Stromal cell of bone marrow (primary cell): Measurements from ENCODE around the gene MYH6.
"Not testable (repeated sequence)": the region's sequence is repeated elsewhere in the genome, so short reads cannot be mapped to it uniquely, and the experiment has no call there.

ENCODE experiments used
- DNase-seq: peaks from one replicate; pipeline ENCODE4 v3.0.0-alpha.2; 2012; ENCODE audit warnings: low read depth

MYH6 gene

DNA sequence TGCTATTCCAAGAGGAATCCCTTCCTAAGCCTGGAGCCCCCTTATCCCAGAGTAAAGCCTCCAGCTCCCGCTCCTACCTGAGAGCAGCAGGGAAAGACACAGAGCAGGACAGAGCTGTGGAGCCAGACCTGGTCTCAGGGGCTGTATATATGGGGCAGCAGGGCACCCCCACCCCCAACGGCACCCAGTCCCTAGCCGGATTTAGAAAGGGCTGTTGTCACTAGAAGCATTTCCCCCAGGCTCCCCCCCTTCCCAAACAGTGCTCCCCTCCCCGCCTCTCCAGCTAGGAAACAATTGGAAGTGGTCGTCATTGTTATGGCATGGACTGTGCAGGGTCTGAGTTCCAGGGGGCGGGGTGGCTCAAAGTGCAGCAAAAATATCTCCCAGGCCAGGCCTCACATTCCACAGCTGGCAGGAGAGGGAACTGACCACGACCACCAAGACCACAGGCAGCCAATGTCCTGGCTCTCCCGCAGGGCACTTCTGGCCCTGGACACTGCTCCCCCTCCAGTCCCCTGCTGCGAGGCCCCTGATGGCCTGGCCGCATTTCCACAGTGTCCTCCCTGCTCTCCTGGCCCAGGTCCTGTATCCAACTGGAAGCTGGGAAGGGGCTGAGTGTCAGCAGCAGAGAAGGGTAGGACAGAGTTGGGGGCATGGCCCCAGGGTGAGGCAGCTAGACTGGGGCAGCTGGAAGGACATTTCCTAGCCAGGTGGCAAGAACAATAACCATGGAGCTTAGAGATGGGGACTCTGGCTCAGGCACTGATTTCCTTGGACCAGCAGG is 27.7 kb upstream of the MYH6 start, which contains the start of gene MYH7:
MYH7 (minus strand) TSS at position 118 of the 784 bp plus-strand sequence. CDS start 1,928 bp downstream, outside the sequence.
- DNase-seq, result no peak

- no peak for DNase-seq
Observed at GRCh38 chr14:23434488-23435222, 26.6 kb upstream of the MYH6 start.

GRCh38 chr14:23433457-23433856 is 25.4 kb upstream of the MYH6 start:
- no peak for DNase-seq

DNA sequence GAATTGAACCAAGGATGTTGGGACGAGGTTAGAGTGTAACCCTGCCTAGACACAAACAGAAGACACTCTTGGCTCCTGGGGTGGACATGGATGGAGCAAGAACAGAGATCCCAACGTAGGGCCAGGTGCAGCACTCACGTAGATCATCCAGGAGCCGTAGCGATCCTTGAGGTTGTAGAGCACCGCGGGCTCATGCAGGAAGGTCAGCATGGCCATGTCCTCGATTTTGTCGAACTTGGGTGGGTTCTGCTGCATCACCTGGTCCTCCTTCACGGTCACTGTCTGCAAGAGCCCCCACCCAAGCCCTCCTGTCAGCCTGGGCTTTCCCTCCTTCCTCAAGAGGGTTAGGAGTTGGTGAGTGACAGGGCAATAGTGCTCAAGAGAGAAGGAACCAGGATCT is 24.9 kb upstream of the MYH6 start:
- DNase-seq, result no peak

- DNase-seq, result no peak
Observed at GRCh38 chr14:23432102-23432925, 24.2 kb upstream of the MYH6 start.

- no peak for DNase-seq
Observed at GRCh38 chr14:23431486-23431885, 23.4 kb upstream of the MYH6 start.

DNA sequence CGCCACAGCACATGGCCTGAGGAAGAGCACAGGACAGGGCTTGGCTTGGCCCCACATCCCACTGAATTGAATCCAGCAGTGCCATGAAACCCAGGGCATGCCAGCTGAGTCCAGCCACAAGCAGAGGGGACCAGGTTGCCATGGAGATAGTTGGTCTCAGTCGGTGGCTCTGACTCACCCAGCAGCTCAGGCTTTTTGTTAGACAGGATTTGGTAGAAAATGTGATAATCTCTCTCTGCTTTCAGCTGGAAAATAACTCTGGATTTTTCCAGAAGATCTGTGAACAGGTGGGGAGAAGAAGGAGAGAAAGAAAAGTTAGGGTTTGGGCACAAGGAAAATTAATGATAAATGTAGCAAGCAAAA is 22.6 kb upstream of the MYH6 start:
- peak; percentile 2 for DNase-seq

- DNase-seq, result no peak
Observed at GRCh38 chr14:23430016-23430722, 22.1 kb upstream of the MYH6 start.

DNA sequence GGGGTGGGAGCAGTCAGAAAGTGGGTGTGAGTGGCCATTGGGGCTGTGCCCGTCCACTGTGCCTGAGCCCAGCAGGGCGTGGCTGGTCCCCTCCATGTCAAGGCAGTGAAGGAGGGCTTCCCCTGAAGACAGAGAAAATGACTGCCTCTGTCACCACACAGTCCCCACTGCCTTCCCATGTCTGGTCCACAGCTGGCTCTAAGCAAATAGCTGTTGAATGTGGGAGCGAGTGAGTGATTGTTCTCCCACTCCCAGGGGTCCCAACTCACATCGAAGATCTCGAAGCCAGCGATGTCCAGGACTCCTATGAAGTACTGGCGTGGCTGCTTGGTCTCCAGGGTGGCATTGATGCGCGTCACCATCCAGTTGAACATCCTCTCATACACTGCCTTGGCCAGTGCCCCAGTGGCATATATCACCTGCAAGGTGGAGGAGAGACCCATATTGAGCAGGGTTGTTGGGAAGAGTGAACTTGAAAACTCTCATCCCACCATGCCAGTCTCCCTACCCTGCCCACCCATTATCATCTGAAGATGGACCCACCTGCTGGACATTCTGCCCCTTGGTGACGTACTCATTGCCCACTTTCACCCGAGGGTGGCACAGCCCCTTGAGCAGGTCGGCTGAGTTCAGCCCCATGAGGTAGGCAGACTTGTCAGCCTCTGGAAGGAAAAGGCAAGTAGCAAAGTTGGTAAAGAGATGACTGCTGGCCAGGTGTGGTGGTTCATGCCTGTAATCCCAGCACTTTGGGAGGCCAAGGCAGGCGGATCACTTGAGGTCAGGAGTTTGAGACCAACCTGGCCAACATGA is 20.8 kb upstream of the MYH6 start:
- DNase-seq, result no peak

DNA sequence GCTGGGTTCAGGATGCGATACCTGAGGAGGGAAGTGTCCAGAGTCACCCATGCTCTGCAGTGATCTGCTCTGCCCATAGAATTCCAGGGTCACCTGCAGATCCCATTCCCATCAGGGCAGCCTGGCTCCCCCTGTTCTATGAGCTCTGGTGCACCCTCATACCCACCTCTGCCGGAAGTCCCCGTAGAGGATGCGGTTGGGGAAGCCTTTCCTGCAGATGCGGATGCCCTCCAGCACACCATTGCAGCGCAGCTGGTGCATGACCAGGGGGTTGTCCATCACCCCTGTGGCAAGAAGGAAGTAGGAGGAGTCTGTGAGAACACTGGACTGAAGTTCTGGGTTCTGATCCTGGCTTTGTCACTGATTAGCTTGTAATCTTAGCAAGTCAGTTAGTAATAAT is 17.7 kb upstream of the MYH6 start:
- not testable (repeated sequence) for DNase-seq

DNA sequence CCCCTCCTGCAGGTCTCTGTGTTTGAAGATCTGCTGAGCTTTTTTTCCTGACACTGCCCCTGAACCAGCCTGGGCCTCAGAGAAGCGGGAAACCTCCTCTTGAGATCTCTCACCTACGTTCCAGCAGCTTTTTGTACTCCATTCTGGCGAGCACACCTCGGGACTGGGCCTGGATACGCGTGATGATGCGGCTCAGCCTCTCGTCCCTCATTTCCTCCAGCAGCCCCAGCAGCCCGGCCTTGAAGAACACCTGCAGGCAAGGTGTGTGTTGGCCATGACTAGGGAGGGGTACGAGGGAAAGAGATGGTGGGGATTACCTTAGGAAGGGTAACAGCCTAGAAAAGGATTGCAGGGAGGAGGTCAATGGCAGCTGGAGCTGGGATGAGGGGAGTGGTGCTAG is 17.1 kb upstream of the MYH6 start:
- no peak for DNase-seq

GRCh38 chr14:23423657-23424056 is 15.6 kb upstream of the MYH6 start:
- DNase-seq, result no peak

- no peak for DNase-seq
Observed at GRCh38 chr14:23421594-23421993, 13.5 kb upstream of the MYH6 start.

DNA sequence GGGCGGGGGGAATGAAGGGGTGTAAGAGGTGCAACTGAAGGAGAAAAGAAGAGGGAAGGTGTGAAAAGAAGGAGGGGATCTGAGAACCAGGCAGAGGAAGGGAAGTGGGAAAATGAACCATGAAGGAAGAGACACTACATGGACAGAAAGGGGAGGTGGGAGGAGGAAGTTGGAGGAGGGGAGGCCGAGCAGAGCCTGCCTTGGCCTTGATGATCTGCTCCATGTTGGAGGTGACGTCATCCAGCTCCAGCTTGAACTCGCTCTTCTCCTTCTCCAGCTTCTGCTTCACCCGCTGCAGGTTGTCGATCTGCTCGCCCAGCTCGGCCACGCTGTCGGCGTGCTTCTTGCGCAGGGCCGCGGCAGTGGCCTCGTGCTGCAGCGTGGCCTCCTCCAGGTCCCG is 11.6 kb upstream of the MYH6 start:
- not testable (repeated sequence) for DNase-seq

DNA sequence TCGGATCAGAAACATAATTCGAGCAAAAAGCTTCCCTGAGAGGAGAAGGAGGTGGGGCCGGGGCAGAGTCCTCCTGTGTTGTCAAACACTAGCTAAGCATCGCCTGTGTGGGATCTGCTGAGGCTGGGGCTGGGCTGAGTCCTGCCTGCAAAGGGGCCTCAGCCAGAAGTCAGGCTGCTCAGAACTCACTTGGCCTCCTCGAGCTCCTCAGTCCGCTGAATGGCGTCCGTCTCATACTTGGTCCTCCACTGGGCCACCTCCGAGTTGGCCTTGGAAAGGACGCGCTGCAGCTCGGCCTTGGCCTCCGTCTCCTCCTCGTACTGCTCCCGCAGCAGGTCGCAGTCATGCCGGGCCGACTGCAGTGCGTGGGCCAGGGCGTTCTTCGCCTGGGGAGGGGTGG is 9.9 kb upstream of the MYH6 start:
- no peak for DNase-seq

GRCh38 chr14:23417269-23417668 is 9.2 kb upstream of the MYH6 start:
- not testable (repeated sequence) for DNase-seq

GRCh38 chr14:23416801-23417200 is 8.7 kb upstream of the MYH6 start:
- no peak for DNase-seq

DNA sequence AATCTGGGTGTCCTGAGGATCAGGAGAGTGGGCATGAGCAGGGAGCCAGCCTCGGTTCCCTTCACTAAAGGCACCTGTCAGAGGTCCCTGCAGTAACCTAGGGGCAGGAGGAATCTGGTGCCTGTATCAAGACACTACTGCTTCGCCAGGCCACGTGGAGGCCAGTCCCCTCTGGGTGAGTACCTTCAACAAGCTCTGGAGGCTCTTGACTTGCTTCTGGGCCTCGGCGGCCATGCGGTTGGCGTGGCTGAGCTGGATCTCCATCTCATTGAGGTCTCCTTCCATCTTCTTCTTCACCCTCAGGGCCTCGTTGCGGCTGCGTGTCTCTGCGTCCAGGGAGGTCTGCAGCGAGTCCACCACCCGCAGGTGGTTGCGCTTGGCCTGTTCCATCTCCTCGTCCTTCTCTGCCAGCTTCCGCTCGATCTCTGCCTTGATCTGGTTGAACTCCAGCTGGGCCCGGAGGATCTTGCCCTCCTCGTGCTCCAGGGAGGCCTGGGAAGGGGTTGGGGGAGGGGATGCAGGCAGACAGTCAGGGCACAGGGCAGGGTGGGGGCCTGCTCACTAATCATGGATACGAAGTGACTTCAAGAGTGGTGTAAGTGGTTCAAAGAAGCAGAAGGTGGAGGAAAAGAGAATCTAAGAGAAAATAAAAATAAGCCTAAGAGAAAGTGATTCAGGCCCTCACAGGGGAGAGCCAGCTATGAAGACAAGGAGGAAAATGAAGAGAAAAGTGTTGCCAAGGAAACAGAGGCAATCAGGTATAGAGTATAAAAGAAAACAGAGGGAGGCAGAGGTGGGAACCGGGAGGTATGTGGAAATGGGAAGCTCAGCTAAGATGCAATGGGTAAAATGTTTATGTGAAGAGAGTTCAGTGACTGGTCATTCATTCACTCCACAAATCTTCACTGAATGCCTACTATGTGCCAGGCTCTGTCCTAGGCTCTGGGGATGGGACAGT is 8.0 kb upstream of the MYH6 start:
- no peak for DNase-seq

- DNase-seq, result no peak
Observed at GRCh38 chr14:23414906-23415820, 7.1 kb upstream of the MYH6 start.
